A673 (cell line): ENCODE data around the gene LYSET. TPM values are rescaled to one million over a fixed set of nuclear protein-coding genes. Genes with fewer than 3 reads are reported as not detected.

Source experiments
- BruUV-seq: library from RNA; stranded (reverse); fragments of 400-500 nt; replicated peaks from 2 replicates; lab custom pipeline; 2021; lab: Mats Ljungman, UMichigan
- CTCF ChIA-PET: fragments of 300-600 bp; sonication (Branson Sonifier 250); formaldehyde crosslinking; loops from one replicate; lab custom pipeline; 2022; ENCODE audit warnings: antibody characterized with exemption; lab: Charles Lee
- POLR2A ChIA-PET: fragments of 300-600 bp; sonication (Branson Sonifier 250); formaldehyde crosslinking; loops from one replicate; lab custom pipeline; 2022; ENCODE audit warnings: antibody characterized with exemption; ENCODE audit not compliant: low non-redundant PET; lab: Charles Lee
- DNase-seq: peaks from one replicate; pipeline ENCODE4 v3.0.0-alpha.2; 2015; ENCODE audit warnings: low spot score
- H3K27ac ChIP-seq: fragments of 200-600 bp; sonication (generic); 2 replicates; pipeline ENCODE4 v1.5.1; 2016; ENCODE audit warnings: mixed run types, low read depth, mild to moderate bottlenecking, mixed read lengths, antibody characterized with exemption, low read length; ENCODE audit not compliant: poor library complexity, severe bottlenecking
- H3K27me3 ChIP-seq: fragments of 200-600 bp; sonication (generic); replicated peaks from 2 replicates; pipeline ENCODE4 v1.6.1; 2017; ENCODE audit warnings: mixed run types, low read depth, mild to moderate bottlenecking, mixed read lengths, antibody characterized with exemption, low read length; ENCODE audit not compliant: insufficient read depth, poor library complexity
- H3K36me3 ChIP-seq: fragments of 200-600 bp; sonication (generic); 2 replicates; pipeline ENCODE4 v1.6.1; 2016; ENCODE audit warnings: mixed run types, mild to moderate bottlenecking, mixed read lengths, antibody characterized with exemption, low read length; ENCODE audit not compliant: insufficient read depth, poor library complexity, severe bottlenecking
- H3K4me1 ChIP-seq: fragments of 200-600 bp; sonication (generic); 2 replicates; pipeline ENCODE4 v1.6.1; 2017; ENCODE audit warnings: mixed run types, mild to moderate bottlenecking, mixed read lengths, antibody characterized with exemption, low read length; ENCODE audit not compliant: insufficient read depth, poor library complexity, severe bottlenecking
- H3K4me3 ChIP-seq: fragments of 200-600 bp; sonication (generic); 2 replicates; pipeline ENCODE4 v1.5.1; 2016; ENCODE audit warnings: low read depth, mixed run types, mild to moderate bottlenecking, mixed read lengths, low read length; ENCODE audit not compliant: poor library complexity, severe bottlenecking
- H3K9me3 ChIP-seq: fragments of 200-600 bp; sonication (generic); 2 replicates; pipeline ENCODE4 v1.6.1; 2016; ENCODE audit warnings: mixed run types, low read depth, mild to moderate bottlenecking, mixed read lengths, antibody characterized with exemption, low read length; ENCODE audit not compliant: poor library complexity, severe bottlenecking
- EZH2 ChIP-seq: fragments of 200-600 bp; sonication (generic); IDR thresholded peaks from 2 replicates; pipeline ENCODE4 v1.6.1; 2017; ENCODE audit warnings: borderline replicate concordance, low read depth, mild to moderate bottlenecking, mixed read lengths, antibody characterized with exemption, low read length; ENCODE audit not compliant: poor library complexity, severe bottlenecking
- intact Hi-C: fragments of 100-400 bp; cut with micrococcal nuclease; formaldehyde crosslinking; loops from one replicate; pipeline ENCODE4 v1.10.0; 2022; ENCODE audit not compliant: unreplicated experiment
- total RNA-seq: library from RNA; stranded (reverse); gene quantifications from 2 replicates; pipeline ENCODE4 v1.2.3, GENCODE V29; 2021
- TF ChIP-seq, protein P1 (sequence below): fragments of 300-800, 200-600 bp; sonication (generic); conservative IDR thresholded peaks from 2 replicates; pipeline ENCODE4 v1.5.1; 2017; ENCODE audit warnings: low read depth, mild to moderate bottlenecking, antibody characterized with exemption, low read length, moderate library complexity, mixed read lengths

LYSET gene
- total RNA-seq, 1 experiment from 2014 or later = 26.8 TPM

DNA sequence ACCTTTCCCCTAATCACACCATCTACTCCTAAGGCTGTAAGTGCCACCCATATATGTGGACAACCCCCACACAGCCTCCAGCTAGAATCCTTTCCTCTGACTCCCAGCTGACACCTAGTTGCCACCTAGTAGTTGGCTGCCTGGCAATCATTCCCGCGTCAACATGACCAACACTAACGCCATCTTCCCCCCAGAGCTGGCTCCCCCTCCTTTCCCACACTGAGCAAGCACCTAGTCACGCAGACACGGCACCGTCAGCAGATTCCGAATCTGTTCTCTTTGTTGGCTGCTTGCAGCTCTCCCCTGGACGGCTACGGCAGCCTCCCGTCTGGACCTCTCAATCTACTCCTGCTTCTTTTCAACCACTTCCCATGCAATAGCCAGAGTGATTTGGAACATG lies 49.7 kb downstream of the LYSET start:
- H3K4me1 ChIP-seq = no peaks in the 10 kb centered on the region
- peaks cover 3% of the 10 kb centered on the region for H3K36me3 ChIP-seq
- POLR2A ChIA-PET = no interaction called here
- no peak overlapping the region for H3K4me3 ChIP-seq
- CTCF ChIA-PET = no interaction called here
- DNase-seq = no peak
- BruUV-seq = no TSS peak
- no peaks in the 10 kb centered on the region for H3K9me3 ChIP-seq
- H3K27me3 ChIP-seq = no peaks in the 10 kb centered on the region
- intact Hi-C loops = loop anchor here (5.0 to 10.0 kb wide), 2 partner anchors 308 to 380 kb away; no protein-coding TSS in a partner anchor
- H3K27ac ChIP-seq = no peak overlapping the region
- TF ChIP-seq, protein P1, sequence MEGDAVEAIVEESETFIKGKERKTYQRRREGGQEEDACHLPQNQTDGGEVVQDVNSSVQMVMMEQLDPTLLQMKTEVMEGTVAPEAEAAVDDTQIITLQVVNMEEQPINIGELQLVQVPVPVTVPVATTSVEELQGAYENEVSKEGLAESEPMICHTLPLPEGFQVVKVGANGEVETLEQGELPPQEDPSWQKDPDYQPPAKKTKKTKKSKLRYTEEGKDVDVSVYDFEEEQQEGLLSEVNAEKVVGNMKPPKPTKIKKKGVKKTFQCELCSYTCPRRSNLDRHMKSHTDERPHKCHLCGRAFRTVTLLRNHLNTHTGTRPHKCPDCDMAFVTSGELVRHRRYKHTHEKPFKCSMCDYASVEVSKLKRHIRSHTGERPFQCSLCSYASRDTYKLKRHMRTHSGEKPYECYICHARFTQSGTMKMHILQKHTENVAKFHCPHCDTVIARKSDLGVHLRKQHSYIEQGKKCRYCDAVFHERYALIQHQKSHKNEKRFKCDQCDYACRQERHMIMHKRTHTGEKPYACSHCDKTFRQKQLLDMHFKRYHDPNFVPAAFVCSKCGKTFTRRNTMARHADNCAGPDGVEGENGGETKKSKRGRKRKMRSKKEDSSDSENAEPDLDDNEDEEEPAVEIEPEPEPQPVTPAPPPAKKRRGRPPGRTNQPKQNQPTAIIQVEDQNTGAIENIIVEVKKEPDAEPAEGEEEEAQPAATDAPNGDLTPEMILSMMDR = no peak
- TF ChIP-seq EZH2 = no peak

Other genes with a start within 250 kb of the LYSET start
- 38.5 and 47.0 TPM in 2 replicates for gene ITPK1, start 69.4 kb upstream of the LYSET start, total RNA-seq
- 25.6 and 32.4 TPM in 2 replicates for gene MOAP1, start 420 bp upstream of the LYSET start, total RNA-seq
- 19.6 and 24.1 TPM in 2 replicates for gene GON7, start 21.7 kb downstream of the LYSET start, total RNA-seq
- gene UBR7, start 21.9 kb downstream of the LYSET start, total RNA-seq = 64.0 and 73.1 TPM in 2 replicates
- gene BTBD7, start 147.7 kb downstream of the LYSET start, total RNA-seq = 52.8 and 60.9 TPM in 2 replicates
- gene COX8C, start 161.9 kb downstream of the LYSET start, total RNA-seq = 0.66 TPM in 1 of 2 replicates, not detected in the other
- 0.15 and 0.33 TPM in 2 replicates for gene UNC79, start 245.6 kb downstream of the LYSET start, total RNA-seq